HEK293T (cell line): Measurements from ENCODE around the gene GGPS1.

ENCODE experiments used
- ARNT ChIP-seq: fragments of 450-650 bp; IDR thresholded peaks from 2 replicates; pipeline ENCODE4 v1.6.1; 2017; ENCODE audit warnings: mild to moderate bottlenecking
- BHLHE40 ChIP-seq: fragments of 450-650 bp; IDR thresholded peaks from 2 replicates; pipeline ENCODE4 v1.6.1; 2016; ENCODE audit warnings: mild to moderate bottlenecking, moderate library complexity, borderline replicate concordance
- CTBP1 ChIP-seq: fragments of 450-650 bp; IDR thresholded peaks from 2 replicates; pipeline ENCODE4 v1.6.1; 2016; ENCODE audit warnings: borderline replicate concordance
- ELF4 ChIP-seq: fragments of 450-650 bp; IDR thresholded peaks from 2 replicates; pipeline ENCODE4 v1.6.1; 2017; ENCODE audit warnings: antibody characterized with exemption
- FOXK2 ChIP-seq: fragments of 450-650 bp; IDR thresholded peaks from 2 replicates; pipeline ENCODE4 v1.6.1; 2016; ENCODE audit warnings: mild to moderate bottlenecking
- FOXM1 ChIP-seq: fragments of 450-650 bp; IDR thresholded peaks from 2 replicates; pipeline ENCODE4 v1.6.1; 2017; ENCODE audit warnings: mild to moderate bottlenecking, borderline replicate concordance
- L3MBTL2 ChIP-seq: fragments of 450-650 bp; conservative IDR thresholded peaks from 2 replicates; pipeline ENCODE4 v1.6.1; 2016; ENCODE audit warnings: mild to moderate bottlenecking
- LEF1 ChIP-seq: fragments of 450-650 bp; IDR thresholded peaks from 2 replicates; pipeline ENCODE4 v1.6.1; 2017; ENCODE audit warnings: mild to moderate bottlenecking, borderline replicate concordance
- NFRKB ChIP-seq: fragments of 450-650 bp; IDR thresholded peaks from 2 replicates; pipeline ENCODE4 v1.6.1; 2016; ENCODE audit warnings: mild to moderate bottlenecking, moderate library complexity
- SP1 ChIP-seq: fragments of 450-650 bp; IDR thresholded peaks from 2 replicates; pipeline ENCODE4 v1.6.1; 2017
- SUZ12 ChIP-seq: fragments of 450-650 bp; IDR thresholded peaks from 2 replicates; pipeline ENCODE4 v1.6.1; 2016; ENCODE audit warnings: mild to moderate bottlenecking
- TARDBP ChIP-seq: fragments of 450-650 bp; IDR thresholded peaks from 2 replicates; pipeline ENCODE4 v1.6.1; 2016
- ZNF384 ChIP-seq: fragments of 450-650 bp; IDR thresholded peaks from 2 replicates; pipeline ENCODE4 v1.6.1; 2016
- TF ChIP-seq, protein P1 (sequence below): fragments of 450-650 bp; IDR thresholded peaks from 2 replicates; pipeline ENCODE4 v1.6.1; 2016

DNA sequence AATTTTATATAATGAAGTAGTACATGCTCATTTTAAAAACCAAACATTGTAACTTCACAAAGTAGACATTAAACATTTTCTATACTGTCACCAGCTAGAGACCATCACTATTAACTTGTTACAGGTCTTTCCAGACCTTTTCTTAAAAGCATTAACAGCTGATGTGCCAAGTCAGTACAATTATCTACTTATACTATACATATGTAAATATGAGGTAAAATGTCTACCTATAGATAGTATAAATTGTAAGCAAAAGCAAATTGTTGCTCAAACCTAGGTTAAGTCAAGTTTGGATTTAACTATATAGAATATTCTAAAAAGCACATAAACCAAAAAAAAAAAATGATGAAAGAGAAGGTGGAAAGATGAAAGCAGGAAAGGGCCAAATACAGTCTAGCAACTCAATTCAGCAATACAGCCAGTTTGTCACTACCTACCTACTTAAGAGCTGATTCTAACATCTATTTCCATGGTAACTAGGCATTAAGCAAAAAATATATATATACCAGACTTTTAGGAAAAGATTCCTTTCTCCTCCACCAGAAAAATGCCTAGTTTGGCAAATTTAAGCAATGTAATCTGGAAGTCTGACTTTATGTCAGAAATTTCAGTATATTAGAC is 34.9 kb upstream of the GGPS1 start:
- TF ChIP-seq ARNT (no peak), LEF1 (no peak), SP1 (no peak), L3MBTL2 (no peak), FOXK2 (no peak), SUZ12 (no peak), FOXM1 (no peak), BHLHE40 (no peak), ZNF384 (no peak), TARDBP (no peak), ELF4 (no peak), CTBP1 (no peak), NFRKB (no peak)
- TF ChIP-seq, protein P1, sequence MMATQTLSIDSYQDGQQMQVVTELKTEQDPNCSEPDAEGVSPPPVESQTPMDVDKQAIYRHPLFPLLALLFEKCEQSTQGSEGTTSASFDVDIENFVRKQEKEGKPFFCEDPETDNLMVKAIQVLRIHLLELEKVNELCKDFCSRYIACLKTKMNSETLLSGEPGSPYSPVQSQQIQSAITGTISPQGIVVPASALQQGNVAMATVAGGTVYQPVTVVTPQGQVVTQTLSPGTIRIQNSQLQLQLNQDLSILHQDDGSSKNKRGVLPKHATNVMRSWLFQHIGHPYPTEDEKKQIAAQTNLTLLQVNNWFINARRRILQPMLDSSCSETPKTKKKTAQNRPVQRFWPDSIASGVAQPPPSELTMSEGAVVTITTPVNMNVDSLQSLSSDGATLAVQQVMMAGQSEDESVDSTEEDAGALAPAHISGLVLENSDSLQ, result no peak
